GM21528 (cell line): Measurements from ENCODE around the gene ATP2C2.
"Not testable (repeated sequence)": the region's sequence is repeated elsewhere in the genome, so short reads cannot be mapped to it uniquely, and the experiment has no call there.

Experiments
- ATAC-seq: cut with Tn5 transposase; IDR thresholded peaks from one replicate; pipeline ENCODE4 v1.9.1; 2021; ENCODE audit warnings: mild to moderate bottlenecking, moderate library complexity; ENCODE audit not compliant: unreplicated experiment, low FRiP score

The ATP2C2 gene

DNA sequence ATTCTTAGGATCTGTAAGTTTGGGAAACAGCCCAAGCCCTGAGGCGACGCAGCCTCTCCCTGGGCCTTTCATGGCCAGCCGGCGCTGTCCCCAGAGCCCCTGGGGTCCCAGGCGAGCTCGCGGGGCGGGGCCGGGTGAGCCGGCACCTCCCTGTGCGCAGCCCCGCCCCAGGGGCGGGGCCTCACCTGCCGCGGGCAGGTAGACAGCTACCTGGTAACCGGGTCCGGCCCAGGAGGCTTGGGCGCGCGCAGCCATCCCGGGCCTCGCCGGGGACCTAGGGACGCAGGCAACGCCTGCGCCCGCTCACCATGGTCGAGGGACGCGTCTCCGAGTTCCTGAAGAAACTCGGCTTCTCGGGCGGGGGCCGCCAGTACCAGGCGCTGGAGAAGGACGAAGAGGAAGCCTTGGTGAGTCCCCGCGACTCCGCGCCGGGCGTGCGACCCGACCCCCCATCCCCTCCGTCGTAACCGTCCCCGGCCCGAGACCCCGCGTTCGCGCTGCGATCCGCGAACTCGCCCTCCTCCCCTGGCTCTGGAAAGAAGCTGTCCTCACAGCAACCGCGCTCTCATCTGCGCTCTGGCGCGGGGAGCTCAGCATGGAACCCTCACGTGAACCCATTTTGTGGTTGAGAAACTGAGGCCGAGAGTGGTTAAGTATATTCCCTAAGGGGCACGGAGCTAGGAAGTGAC, at the start of gene ATP2C2:
TSS of gene ATP2C2 (plus strand) at position 231 of the 689 bp plus-strand sequence. CDS start at position 309, 78 bp downstream.
- ATAC-seq, result no peak

GRCh38 chr16:84319146-84319760, 49.1 kb upstream of the ATP2C2 start:
- no peak for ATAC-seq

DNA sequence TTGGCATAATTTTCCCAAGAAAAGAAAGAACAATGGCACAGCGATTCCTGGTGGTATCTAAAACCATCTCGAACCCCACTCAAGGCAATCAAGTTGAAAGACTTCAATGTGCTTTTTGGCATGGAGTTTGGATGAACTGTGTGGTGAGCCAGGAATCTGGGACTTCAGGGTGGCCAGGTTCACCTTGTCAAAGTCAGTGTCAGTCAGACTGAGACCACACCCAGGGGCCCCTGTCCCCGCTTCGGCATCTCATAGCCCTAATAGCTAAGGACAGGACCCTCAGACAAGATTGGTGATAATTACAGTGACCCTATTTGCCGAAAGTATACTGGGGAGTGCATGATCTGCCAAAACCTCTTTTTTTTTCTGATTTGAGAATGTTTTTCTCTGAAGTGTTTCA, 47.8 kb upstream of the ATP2C2 start:
- no peak for ATAC-seq

DNA sequence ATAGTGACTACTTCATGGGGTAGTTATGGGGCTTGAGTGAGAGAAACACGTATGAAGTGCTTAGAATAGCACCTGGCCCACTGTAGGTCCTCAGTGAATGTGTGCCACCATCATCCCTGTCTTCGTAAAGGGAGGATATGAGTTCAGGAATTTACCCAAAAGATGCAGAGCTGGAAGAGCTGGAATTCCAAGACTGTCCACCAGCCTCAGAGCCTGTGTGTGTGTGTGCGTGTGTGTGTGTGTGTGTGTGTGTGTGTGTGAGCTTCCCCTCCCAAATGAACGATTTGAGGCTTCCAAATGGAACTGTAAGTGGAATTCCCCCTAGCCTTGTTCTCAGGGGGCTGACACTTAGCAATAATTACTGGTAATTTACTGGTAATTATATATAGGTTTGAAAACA, 46.4 kb upstream of the ATP2C2 start:
- ATAC-seq, result no peak

- no peak for ATAC-seq
These were observed 45.6 kb upstream of the ATP2C2 start for GRCh38 chr16:84322749-84323148.

DNA sequence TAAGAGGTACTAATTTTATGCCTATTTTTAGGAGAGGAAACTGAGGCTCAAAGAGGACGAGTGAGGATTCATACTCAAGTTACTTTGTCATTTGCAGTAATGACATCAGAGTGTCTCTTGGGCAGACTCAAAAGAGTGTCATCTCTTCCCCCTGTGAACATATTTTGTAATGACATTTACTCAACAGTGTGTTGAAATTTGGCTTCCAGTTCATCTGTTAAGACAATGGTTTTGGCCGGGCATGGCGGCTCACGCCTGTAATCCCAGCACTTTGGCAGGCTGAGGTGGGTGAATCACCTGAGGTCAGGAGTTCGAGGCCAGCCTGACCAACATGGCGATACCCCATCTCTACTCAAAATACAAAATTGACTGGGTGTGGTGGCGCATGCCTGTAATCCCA, 44.7 kb upstream of the ATP2C2 start:
- ATAC-seq, result no peak

GRCh38 chr16:84324434-84325262, 43.7 kb upstream of the ATP2C2 start:
- no peak for ATAC-seq

DNA sequence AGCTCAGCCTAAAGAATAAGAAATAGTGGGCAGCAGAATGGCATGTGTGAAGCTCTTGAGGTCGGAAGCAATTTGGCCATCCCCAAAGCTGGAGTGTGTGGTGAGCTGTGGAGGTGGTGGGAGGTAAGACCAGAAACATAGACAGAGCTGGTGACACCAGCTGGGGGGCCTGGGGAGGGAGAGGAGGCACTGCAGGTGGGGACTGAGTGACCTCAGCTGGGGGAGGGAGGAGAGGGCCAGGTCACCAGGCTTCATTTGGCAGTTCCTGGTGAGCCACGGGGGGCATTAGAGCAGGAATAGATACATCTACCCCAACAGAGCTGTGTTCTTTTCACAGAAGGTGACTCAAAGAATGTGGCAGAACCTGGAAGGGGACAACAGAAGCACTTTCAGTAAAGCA, 41.8 kb upstream of the ATP2C2 start:
- ATAC-seq, result no peak

DNA sequence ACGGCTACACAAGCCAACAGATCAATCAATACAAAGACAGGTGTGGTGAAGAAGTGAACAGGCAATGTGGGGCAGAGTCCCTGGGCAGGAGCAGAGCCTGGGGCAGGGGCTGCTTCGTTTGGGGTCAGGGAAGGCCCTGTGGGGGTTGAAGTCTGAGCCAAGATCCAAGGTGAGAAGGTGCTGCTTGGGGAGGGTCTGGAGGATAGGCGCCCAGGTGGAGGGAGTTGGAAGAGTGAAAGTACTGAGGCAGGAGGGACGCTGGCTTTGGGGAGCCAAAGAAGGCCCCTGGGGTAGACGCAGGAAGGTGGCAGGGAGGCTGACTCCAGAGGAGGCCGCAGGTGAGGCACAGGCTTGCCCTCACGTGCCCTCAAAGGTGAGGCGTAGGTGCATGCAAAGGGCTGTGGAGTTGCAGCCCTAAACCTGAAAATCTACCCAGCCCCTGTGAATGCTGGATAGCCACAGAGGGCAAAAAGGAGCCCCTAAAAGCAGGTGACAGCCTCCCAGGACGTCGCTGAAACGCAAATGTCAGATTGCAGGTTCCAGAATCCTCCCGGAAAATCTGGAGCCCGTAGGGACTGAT, 40.3 kb upstream of the ATP2C2 start:
- no peak for ATAC-seq

DNA sequence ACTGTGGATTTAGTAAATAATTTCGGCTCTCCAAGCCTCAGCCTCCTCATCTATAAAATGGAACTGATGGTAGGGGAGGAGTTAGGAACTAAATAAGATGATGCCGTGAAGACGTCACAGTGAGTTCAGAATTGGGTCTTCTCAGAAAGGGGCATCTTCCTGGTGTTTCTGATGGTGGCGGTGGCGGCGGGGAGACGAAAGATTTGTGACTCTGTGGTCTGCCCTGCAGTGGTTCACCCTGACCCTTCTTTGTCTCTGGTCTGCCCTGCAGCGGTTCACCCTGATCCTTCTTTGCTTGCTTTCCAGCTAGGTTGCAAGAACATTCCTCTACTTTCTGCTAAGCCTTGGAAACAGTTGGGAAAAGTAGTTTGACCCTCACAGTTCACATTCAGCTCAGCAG, 39.3 kb upstream of the ATP2C2 start:
- no peak for ATAC-seq

- no peak for ATAC-seq
These were observed 38.3 kb upstream of the ATP2C2 start for GRCh38 chr16:84329843-84330684.

DNA sequence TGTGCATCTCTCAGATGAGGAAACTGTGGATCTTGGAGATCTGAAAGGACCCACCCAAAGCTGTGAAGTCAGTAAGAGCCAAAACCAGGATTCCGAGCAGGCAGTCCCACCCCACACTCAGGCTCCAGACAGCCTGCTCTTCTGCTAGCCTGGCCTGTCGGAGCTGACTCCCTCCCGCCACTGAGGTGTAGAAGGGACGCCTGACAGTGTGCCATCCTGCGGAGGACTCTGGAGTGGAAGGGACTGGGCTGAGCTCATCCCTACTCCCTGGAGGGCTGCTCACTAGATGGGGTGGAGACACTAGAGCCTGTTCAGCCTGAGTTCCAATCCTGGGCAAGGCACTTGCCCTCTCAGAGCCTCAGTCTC, 37.7 kb upstream of the ATP2C2 start:
- ATAC-seq, result no peak

- ATAC-seq, result no peak
These were observed 36.1 kb upstream of the ATP2C2 start for GRCh38 chr16:84331998-84332780.

- ATAC-seq, result no peak
These were observed 35.2 kb upstream of the ATP2C2 start for GRCh38 chr16:84332975-84333684.

DNA sequence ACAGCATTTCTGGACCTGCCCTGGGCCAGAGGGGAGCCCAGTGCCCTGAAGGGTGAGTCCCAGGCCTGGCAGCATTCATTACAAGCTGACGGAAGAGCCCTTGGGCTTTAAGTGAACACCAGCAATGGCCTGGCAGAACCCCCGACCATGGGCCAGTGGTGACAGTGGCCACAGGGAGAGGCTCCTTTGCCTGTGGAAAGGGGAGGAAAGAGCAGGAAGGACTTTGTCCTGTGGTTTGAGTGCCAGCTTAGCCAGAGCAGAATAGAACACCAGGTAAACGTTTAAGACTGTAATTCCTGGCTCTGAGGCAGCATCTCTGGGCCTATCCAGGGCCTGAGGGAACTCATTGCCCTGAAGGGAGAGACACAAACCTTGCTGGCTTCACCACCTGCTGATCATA, 34.3 kb upstream of the ATP2C2 start:
- ATAC-seq, result no peak

DNA sequence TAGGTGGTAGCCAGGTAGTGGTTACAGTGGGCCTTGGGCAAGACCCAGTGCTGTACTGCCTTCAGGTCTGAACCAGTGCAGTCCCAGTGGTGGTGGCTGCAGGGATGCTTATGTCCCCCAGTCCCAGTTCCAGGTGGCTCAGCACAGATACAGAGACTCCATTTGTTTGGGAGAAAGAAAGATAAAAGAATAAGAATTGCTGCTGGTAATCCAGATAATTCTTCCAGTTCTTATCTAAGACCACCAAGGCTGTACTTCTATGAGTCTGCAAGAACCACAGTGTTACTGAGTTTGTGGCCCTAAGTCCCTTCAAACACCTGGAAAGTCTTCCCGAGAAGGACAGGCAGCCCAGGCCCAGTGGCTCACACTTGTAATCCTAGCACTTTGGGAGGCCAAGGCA, 33.9 kb upstream of the ATP2C2 start:
- ATAC-seq, result no peak

GRCh38 chr16:84337236-84337635, 31.1 kb upstream of the ATP2C2 start:
- not testable (repeated sequence) for ATAC-seq

- ATAC-seq, result no peak
These were observed 29.0 kb upstream of the ATP2C2 start for GRCh38 chr16:84339311-84339710.

DNA sequence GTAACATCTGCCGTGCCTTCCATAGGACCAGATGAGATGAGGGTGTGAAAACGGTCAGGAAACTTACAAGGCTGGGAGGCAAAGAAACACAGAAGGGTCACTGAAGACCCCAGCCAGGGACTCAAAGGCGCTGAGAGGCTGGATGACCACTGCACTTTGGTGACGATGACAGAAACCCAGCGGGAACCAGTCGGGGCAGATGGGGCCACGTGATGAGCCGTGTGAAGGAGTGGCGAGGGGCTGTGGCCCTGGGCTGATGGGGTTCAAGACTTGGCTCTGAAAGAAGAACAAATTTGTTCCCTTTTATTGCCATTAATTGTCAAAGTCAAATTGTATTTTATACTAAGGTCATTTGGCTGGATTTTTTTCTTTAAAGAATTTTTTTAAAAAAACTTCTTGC, 28.6 kb upstream of the ATP2C2 start:
- ATAC-seq, result no peak
